ENCODE measurements around the gene KLF6.

Gene KLF6

GRCh38 chr10:3774018-3774813, 10.8 kb downstream of the KLF6 start:
- DNase-seq: peak; percentile 72

DNA sequence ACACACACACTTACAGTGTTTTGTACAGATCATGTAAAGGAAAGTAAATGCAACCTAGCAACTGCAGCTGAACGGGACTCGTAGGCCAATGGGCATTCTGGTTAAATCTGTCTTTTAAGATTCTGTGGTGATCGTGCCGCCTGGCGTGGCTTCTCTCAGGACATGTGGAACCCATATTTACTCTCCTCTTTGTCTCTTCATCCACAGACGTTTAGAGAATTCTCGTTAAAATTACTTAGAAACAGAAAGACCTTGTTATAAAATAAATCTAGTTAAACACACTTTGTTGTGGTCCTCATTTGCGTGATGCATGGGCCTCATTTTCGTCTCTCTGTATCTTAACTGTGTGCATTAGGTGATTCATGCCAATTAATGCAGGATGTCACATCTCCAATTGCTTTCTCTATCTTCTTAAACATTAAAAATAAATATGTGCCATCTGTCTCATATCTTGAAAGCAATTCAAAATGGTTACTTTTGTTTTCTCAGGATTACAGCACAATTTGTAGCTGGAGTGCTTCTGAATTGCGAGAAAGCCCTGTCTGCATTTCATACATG, 11.5 kb downstream of the KLF6 start:
- peak; percentile 71 for DNase-seq

- DNase-seq: peak; percentile 60
Observed at GRCh38 chr10:3772361-3773171, 12.4 kb downstream of the KLF6 start.

DNA sequence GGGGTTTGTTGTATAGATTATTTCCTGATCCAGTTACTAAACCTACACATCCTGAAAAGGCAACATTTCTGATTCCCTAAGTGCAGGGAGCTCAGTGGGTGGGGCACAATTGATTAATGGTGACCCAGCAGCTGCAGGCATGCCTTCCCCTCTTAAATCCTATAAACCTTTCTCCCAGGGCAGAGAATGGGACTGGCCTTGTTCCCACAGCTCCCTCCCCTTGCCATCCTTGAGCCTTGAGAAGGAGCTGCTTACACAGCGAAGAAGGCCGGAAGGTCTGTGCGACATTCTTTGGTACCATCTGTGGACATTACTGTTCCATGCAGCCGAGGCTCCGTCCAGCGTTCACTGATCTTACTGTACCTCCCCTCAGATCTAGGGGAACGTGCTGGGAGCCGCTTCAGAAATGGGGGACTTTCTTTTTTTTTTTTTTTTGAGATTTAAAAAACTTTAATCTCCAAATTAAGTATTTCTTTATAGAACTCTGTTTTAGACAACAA, 14.3 kb downstream of the KLF6 start:
- DNase-seq: peak; percentile 19

- no peak for DNase-seq
Observed at GRCh38 chr10:3769556-3769955, 15.5 kb downstream of the KLF6 start.

GRCh38 chr10:3766046-3766756, 18.8 kb downstream of the KLF6 start:
- DNase-seq: peak; percentile 46

DNA sequence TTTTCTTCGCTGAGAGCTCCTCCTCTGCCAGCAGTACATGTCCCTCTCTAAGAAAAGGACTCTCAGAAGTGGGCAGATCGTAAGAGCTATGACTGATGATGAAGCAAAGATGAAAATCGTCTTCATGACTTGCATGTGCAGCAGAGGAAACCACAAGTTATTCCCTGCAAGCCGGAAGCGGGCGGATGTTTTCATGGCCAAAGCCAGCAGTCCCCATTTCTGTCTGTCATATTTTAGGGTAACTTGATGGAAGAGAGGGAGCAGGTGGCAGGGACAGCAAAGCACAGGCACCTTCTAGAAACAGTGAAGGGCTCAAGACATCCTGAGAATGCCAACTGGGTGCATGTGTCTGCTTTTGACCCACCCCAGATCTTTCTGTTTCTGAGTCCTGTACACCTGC, 19.9 kb downstream of the KLF6 start:
- peak; percentile 58 for DNase-seq

GRCh38 chr10:3764626-3765112, 20.3 kb downstream of the KLF6 start:
- DNase-seq: no peak

DNA sequence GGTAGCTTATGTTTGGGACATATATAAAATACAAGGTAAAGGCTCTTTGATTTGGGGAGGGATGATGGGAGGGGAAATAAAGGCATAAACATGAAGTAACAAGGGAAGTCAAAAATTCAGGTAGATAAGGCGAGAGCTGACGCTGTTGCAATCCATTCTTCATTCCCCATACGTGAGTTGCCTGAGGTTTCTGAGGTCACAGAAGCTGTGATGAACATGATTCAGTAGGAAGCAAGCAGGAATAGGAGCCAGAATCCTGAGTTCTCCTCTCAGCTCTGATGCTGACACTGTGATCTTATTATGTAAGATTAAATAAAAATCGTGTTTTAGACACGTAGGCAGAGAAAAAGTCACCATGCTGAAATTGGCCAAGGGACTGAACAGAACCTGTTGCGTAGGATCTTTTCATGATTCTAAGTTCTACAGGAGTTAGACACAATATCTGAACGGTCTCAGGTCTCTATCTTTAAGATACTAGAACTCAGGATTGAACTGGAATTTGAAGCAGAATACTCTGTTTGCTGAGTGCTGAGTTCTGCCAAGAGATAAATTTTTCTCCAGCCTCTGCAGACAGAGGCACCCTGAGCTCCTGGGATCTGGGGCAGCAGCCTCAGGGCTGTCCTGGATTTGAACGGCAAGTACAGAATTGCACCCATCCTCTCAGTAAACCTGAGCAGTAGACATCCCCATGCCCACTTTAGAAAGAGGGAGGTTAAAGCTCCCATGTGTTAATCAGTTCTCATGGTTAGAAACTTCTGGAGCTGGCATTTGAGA, 21.0 kb downstream of the KLF6 start:
- no peak for DNase-seq

GRCh38 chr10:3763035-3763456, 22.0 kb downstream of the KLF6 start:
- peak; percentile 30 for DNase-seq

GRCh38 chr10:3762309-3762708, 22.7 kb downstream of the KLF6 start:
- DNase-seq: no peak

GRCh38 chr10:3761904-3762303, 23.1 kb downstream of the KLF6 start:
- DNase-seq: no peak

GRCh38 chr10:3761021-3761686, 23.9 kb downstream of the KLF6 start:
- DNase-seq: peak; percentile 35

- no peak for DNase-seq
Observed at GRCh38 chr10:3760083-3760482, 24.9 kb downstream of the KLF6 start.

DNA sequence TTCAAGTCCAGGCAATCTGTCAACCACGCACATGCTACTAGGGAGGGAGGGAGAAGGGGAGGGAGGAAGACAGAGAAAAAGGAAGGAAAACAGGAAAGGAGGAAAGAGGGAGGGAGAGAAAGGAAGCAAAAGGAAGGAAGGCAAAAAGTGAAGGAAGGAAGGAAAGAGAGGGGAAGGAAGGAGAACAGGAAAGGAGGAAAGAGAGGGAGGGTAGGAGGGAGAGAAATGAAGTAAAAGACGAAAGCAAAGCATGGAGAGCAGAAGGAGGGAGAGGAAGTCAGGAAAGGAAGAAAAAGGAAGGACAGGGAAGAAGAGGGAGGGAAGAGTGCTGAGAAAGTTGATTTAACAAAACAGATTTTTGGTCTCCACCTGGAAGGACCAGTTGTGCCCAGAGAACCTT, 25.6 kb downstream of the KLF6 start:
- DNase-seq: no peak

DNA sequence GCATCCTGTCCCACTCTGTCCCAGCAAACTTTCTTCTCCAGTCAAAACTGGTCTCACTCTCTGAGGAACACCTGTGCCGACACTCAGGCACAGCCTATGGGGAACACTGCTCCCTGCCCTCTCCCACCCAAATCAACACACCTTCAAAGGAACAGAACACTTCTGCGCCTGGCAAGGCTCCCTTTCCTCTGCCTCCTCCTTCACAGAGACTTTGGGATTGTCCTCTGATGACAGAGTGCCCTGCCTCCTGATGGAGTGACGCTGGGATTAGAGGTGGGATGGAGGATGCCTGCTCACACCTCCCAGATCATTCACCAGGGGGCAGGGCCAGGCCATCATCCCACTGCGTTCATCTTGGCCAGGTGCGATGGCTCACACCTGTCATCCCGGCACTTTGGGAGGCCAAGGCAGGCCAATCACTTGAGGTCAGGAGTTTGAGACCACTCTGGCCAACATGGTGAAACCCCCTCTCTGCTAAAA, 26.5 kb downstream of the KLF6 start:
- DNase-seq: no peak

DNA sequence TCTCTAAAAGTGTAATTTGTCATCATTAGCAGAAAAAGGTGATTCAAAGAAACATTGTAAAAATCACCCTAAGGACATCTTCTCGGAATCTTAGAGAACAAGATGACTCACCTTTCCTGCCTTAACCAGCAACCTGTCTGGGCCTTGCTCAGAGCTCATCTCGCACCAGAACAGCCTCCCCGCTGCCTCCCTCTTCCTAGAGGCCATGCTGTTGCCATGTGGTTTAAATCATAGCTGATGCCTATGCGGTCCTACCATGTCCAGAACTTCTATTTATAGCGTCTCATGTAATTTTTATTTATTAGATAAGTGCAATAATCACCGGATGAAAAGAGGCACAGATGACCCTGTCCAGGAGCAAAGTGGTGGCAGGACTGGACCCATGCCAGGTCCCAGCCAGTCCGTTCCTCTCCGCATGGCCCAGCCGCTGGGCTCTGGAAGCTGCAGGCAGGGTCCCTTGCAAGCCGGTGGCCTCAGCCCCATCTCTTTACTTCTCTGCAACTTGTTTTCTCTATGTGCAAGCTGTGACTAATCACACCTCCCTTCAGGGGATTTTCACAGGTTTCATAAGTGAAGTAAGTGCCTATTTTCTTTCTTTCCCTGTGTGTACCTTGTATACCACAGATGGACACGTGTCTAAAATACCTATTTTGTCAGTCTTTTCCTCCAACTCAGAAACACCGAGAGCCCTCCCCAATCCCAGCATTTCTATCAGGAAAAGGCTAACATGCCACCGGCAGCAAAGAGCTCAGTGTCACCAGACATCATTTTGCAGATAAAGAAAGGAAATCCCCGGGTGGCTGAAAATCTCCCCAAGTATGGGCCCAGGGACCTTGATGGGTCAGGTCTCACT, 27.1 kb downstream of the KLF6 start:
- DNase-seq: peak; percentile 80

GRCh38 chr10:3757250-3757637, 27.8 kb downstream of the KLF6 start:
- DNase-seq: no peak

- no peak for DNase-seq
Observed at GRCh38 chr10:3756360-3756740, 28.7 kb downstream of the KLF6 start.
